Measurements from ENCODE around the gene MAML1. TPM values are rescaled to one million over a fixed set of nuclear protein-coding genes. Genes with fewer than 3 reads are reported as not detected.

The MAML1 gene
- total and polyA plus RNA-seq, 2 experiments from 2014 or later, result 14.4 to 35.8 TPM

GRCh38 chr5:179820127-179820482 is 87.5 kb downstream of the MAML1 start:
- Histone ChIP-seq H3K27me3 (no peaks in the 10 kb centered on the region), H3K27ac (peak overlapping the region; percentile 94), H3K4me3 (no peak overlapping the region), H3K36me3 (peaks cover 16% of the 10 kb centered on the region), H3K4me1 (ENCODE audit: low read depth) (peaks cover 23% of the 10 kb centered on the region), H3K9me3 (ENCODE audit: low read depth) (no peaks in the 10 kb centered on the region)
- DNase-seq (ENCODE audit: low read depth in 1 of 2, low spot score in 1 of 2), result no peak
- TF ChIP-seq, protein P1, sequence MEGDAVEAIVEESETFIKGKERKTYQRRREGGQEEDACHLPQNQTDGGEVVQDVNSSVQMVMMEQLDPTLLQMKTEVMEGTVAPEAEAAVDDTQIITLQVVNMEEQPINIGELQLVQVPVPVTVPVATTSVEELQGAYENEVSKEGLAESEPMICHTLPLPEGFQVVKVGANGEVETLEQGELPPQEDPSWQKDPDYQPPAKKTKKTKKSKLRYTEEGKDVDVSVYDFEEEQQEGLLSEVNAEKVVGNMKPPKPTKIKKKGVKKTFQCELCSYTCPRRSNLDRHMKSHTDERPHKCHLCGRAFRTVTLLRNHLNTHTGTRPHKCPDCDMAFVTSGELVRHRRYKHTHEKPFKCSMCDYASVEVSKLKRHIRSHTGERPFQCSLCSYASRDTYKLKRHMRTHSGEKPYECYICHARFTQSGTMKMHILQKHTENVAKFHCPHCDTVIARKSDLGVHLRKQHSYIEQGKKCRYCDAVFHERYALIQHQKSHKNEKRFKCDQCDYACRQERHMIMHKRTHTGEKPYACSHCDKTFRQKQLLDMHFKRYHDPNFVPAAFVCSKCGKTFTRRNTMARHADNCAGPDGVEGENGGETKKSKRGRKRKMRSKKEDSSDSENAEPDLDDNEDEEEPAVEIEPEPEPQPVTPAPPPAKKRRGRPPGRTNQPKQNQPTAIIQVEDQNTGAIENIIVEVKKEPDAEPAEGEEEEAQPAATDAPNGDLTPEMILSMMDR (IDR thresholded peaks at IDR 0.05; ENCODE audit: low read depth, low read length), result no peak

DNA sequence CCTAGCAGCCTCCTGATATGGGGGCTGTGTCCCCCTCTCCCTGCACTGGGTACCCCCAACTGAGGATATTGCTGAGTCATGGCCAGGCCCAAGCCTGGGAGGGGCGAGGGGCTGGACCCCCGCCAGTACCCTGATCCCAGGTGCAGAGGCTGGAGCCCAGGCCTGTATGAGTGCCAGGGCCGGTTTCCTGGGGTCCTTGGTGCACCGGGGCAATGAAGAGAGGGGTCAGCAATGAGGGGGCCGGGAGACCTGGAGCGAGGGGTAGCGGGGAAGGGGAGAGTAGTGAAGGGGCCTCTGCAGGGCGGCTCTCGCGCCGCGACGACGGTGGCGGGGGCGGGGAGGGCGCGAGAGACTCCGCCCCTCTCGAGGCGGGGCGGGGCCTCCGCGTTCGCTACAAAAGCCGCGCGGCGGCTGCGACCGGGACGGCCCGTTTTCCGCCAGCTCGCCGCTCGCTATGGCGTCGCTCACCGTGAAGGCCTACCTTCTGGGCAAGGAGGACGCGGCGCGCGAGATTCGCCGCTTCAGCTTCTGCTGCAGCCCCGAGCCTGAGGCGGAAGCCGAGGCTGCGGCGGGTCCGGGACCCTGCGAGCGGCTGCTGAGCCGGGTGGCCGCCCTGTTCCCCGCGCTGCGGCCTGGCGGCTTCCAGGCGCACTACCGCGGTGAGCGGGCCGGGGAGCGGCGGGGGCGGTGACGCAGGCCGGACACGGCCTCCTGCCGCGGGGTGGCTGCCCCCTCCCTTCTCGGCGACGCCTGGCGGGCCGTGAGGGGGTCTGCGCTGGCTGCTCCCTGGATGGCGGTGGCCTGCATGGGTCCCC is 88.1 kb downstream of the MAML1 start, which contains the start of gene SQSTM1:
Gene SQSTM1, plus strand, starts transcription at position 423 of the 815 bp plus-strand sequence. Its CDS starts 32 bp downstream, at position 455.
- no peaks in the 10 kb centered on the region for H3K27me3 ChIP-seq
- TF ChIP-seq, protein P1 (IDR thresholded peaks at IDR 0.05; ENCODE audit: low read depth, low read length), result no peak
- H3K4me1 ChIP-seq (ENCODE audit: low read depth), result peaks cover 23% of the 10 kb centered on the region
- peak within 1 kb of the TSS; percentile 94 for H3K27ac ChIP-seq
- no peaks in the 10 kb centered on the region for H3K9me3 ChIP-seq (ENCODE audit: low read depth)
- peaks cover 22% of the 10 kb centered on the region for H3K36me3 ChIP-seq
- H3K4me3 ChIP-seq, result peak within 1 kb of the TSS; percentile 73
- DNase-seq (ENCODE audit: low read depth in 1 of 2, low spot score in 1 of 2), result peak; percentile 87 to 93

DNA sequence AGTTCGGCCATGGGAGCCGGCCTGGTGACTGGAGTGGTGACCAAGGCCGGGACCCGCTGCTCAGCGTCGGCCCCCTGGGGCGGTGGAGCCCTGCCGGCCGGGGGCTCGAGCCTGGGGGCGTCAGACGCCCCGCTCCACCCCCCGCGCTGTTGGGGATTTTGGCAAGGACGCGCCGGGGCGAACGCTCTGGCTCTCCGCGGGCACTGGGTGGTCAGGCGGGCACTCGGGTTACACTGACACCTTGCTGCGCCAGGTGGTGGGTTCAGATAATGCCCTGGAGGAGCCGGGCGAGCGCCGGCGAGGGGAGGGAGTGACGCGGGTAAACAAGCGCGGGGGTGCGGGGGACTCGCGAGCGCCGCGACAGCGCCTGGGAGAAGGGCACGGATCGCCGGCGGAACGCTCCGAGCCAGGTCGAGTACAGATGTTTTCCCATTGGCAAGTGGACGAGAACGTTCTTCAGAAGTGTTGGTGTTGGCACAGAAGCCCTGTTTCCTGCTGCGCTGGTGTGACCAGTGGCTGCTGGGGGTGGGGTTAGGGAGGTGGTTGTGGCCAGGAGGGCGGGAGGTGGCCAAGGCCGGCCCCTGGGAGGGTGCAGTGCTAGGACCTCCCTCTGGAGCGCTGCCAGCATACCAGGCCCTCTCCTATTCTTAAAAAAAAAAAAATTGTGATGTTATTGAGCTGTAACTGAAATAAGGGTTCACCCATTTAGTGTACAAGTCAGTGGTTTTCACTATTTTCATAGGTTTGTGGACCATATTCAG is 88.9 kb downstream of the MAML1 start:
- Histone ChIP-seq H3K36me3 (peaks cover 24% of the 10 kb centered on the region), H3K9me3 (ENCODE audit: low read depth) (no peaks in the 10 kb centered on the region), H3K4me1 (ENCODE audit: low read depth) (peaks cover 23% of the 10 kb centered on the region), H3K27ac (peak overlapping the region; percentile 94), H3K27me3 (no peaks in the 10 kb centered on the region), H3K4me3 (peak overlapping the region; percentile 73)
- TF ChIP-seq, protein P1 (IDR thresholded peaks at IDR 0.05; ENCODE audit: low read depth, low read length), result no peak
- DNase-seq (ENCODE audit: low read depth in 1 of 2, low spot score in 1 of 2), result peak; percentile 92 to 97

- no peak overlapping the region for H3K27ac ChIP-seq
Observed at GRCh38 chr5:179822059-179822432, 89.4 kb downstream of the MAML1 start.

DNA sequence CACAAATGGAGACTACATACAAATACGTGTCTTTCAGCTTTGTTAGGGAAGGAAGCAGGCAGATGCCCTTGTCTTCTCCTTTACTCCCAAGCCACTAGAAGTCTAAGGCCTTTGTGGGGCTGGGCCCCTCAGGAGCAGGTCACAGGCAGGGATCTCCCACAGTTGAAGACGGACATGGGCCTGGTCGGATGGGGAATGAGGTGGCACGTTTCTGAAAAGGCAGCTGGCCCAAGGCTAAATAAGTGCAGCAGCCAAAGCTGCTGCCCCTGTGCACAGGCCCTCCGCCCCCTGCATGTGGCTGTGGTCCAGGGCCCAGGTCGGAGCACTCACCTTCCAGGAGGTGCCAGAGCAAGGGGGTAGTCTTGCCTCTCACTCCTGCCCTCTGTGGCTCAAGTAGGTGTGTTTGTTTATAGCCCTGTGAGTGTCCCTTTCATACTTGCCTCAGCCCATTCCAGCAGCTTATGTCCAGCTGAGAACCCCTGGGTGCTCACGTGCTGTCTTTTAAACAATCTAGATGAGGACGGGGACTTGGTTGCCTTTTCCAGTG is 89.9 kb downstream of the MAML1 start:
- no peaks in the 10 kb centered on the region for H3K9me3 ChIP-seq (ENCODE audit: low read depth)
- peaks cover 23% of the 10 kb centered on the region for H3K4me1 ChIP-seq (ENCODE audit: low read depth)
- TF ChIP-seq, protein P1 (IDR thresholded peaks at IDR 0.05; ENCODE audit: low read depth, low read length), result no peak
- no peaks in the 10 kb centered on the region for H3K27me3 ChIP-seq
- DNase-seq (ENCODE audit: low read depth in 1 of 2, low spot score in 1 of 2), result no peak
- H3K36me3 ChIP-seq, result peaks cover 29% of the 10 kb centered on the region
- H3K4me3 ChIP-seq, result no peak overlapping the region
- H3K27ac ChIP-seq, result no peak overlapping the region

More at GRCh38 chr5:179822059-179822432, 89.4 kb downstream of the MAML1 start:
- TF ChIP-seq, protein P1 (IDR thresholded peaks at IDR 0.05; ENCODE audit: low read depth, low read length), result no peak
- Histone ChIP-seq H3K4me1 (ENCODE audit: low read depth) (peaks cover 23% of the 10 kb centered on the region), H3K27me3 (no peaks in the 10 kb centered on the region), H3K9me3 (ENCODE audit: low read depth) (no peaks in the 10 kb centered on the region), H3K36me3 (peaks cover 27% of the 10 kb centered on the region), H3K4me3 (peak overlapping the region; percentile 73)
- no peak for DNase-seq (ENCODE audit: low read depth in 1 of 2, low spot score in 1 of 2)
